ENCODE data around the gene RHOA.

Gene RHOA

DNA sequence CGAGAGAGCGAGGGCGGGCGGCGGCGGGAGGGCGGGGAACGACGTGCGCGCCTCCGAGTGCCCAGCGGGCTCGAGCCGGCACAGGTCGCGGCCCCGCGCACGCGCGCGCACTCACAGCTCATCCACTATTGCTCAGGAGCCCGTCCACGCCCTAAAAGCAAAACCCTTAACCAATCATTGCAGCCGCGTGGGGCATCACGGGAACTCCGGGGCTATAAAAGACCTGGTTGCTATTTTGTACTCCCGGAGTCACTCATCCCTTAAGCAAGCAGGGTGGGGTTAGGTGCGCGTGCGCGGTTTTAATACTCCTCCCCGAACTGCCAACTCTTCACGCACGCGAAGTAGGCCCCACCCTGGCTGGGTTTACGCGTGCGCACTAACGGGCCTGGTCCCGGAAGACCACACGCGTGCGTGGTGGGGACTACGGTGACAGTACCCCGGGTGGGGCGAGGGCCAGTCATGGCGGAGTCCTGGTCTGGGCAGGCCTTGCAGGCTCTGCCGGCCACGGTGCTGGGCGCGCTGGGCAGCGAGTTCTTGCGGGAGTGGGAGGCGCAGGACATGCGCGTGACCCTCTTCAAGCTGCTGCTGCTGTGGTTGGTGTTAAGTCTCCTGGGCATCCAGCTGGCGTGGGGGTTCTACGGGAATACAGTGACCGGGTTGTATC, at the start of gene RHOA, which contains the start of gene TCTA:
Gene RHOA (minus strand): TSS at position 9 of the 664 bp plus-strand sequence. CDS start 36,387 bp downstream, outside the sequence.
Gene TCTA (plus strand): TSS at position 456 of the 664 bp plus-strand sequence. CDS start 4 bp downstream, at position 460.
- DNase-seq (ENCODE audit: low spot score), result peak; percentile 100

DNA sequence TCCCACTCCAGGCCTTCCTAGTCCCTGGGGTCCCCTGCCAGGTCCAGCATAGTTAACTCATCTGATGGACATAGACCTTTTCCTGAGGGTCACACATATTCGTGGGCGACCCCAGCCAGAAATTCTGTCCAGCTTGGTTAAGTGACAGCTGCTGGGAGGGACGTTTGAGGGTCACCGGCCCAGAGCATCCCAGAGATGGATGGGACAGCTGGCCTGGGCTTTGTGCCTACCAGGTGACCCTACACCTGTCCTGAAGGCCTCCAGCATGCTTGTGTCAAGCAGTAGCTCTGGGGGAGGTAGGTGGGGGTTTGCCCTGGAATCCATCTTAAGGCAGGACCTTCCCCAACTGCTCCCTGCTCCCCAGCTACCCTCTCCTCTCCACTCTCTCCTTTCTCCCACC, 49.2 kb upstream of the RHOA start:
- DNase-seq (ENCODE audit: low spot score), result no peak

DNA sequence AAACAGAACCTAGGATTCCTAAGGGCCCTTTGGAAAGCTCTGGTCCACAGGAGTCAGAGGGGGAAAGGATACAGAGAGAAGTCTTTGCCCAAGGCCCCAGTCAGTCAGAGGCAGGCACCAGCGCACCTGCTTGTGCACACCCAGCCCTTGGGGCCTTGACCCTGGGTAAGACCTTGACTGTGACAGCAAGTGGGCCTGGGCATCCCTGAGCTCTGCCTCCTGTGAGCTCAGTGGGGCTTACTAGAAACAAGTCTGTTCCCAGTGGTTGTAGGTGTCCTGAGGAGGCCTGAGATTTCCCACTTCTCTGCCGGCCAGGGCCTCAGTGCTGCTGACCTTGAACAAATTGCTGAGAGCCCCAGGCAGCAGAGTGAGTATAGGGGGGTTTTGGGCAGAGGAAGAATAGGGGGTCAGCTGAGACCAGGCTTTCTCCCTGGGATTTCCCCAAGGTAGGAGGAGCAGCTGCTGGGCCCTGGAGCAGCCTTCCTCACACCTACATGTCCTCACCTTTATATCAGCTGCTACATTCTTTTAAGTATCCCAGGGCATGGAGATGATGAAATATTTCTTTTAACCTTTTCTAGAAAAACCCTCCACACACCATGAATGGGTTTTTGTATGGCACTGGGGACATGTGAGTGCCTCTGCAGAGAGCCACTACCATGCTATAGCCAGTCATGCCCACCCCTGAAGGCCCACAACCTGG, 48.6 kb upstream of the RHOA start:
- no peak for DNase-seq (ENCODE audit: low spot score)

DNA sequence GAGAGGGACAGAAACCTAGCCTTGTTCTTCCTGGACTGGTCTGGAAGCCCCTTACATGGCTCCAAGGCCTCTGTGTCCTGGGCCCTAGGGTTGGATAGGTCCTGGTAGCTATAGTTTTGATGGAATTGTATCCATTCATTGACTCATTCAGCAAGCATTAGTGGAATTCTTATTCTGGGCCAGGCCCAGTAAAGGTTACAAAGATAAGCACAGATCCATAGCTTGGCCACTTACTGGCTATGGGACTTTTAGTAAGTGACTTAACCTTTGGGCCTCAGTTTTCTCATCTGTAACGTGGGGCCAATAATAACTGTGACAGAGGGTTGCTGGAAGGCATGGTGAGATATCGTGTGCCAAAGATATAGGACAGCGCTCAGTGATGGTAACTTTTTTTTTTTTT, 44.7 kb upstream of the RHOA start:
- no peak for DNase-seq (ENCODE audit: low spot score)

DNA sequence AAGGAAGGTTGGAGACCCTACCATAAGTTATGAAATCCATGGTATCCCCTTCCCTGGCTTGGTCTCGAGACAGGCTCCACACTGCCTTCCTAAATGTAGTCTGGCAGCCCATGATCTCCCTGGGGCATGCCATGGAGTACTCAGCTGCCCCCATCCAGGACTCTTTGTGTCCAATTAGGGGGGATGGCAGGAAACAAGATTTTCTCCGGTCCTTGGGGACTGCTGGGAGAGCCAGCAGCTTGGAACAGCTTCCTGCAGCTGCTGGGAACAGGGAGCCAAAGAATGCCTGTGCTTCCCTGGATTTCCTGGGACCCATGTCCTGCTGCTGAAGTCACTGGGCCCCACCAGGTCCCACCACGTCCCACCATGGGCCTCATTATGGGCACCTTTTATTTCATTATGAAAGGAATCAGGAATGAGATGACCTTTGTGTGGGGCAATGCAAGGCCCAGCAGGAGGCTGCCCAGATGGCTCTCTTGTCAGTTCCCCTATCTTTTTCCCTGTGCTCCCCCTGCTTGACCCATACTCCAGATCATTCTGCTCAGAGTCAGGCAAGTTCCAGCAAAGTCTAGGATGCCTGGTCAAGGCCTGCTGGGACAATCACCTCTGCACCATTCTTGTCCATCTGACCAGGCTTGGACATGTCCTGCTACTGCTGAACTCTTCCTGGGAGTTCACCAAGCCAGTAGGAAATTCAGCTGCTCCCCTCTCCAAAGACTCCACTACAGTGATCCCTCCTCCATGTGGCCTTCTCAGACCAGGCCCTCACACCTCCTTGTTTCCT, 43.3 kb upstream of the RHOA start:
- no peak for DNase-seq (ENCODE audit: low spot score)

DNA sequence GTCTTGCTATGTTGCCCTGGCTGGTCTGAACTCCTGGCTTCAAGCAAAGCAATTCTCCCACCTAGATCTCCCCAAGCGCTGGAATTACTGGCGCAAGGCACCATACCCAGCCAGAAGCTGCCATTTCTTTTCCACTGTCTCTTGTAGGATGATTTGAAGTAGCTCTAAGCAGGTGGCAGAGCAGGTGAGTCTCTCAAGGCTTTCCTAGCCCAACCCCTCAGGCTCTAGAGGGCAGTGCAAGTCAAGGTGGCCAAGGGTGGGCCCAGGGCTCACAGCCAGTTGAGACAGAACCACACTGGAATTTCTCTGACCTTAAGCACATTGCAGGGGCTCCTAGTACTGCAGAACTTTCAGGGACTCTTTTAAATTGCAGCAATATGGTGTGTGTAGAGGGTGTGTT, 42.7 kb upstream of the RHOA start:
- DNase-seq (ENCODE audit: low spot score), result no peak

DNA sequence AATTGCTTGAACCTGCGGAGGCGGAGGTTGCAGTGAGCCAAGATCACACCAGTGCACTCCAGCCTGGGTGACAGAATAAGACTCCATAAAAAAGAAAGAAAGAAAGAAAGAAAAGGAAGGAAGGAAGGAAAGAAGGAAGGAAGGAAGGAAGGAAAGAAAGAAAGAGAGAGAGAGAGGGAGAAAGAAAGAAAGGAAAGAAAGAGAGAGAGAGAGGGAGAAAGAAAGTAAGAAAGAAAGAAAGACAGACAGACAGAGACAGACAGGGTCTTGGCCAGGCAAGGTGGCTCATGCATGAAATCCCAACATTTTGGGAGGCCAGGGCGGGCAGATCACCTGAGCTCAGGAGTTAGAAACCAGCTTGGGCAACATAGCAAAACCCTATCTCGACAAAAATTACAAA, 41.8 kb upstream of the RHOA start:
- no peak for DNase-seq (ENCODE audit: low spot score)

DNA sequence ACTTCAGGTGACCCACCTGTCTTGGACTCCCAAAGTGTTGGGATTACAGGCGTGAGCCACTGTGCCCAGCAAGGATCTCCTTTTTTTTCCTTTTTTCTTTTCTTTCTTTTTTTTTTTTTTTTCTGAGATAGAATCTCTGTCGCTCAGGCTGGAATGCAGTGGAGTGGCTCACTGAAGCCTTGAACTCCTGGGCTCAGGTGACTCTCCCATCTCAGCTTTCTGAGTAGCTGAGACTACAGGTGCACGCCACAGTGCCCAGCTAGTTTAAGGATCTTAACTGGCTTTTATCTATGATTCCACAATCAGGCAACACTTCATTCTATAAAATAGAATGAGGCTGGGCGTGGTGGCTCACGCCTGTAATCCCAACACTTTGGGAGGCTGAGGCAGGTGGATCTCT, 33.6 kb upstream of the RHOA start:
- DNase-seq (ENCODE audit: low spot score), result no peak

DNA sequence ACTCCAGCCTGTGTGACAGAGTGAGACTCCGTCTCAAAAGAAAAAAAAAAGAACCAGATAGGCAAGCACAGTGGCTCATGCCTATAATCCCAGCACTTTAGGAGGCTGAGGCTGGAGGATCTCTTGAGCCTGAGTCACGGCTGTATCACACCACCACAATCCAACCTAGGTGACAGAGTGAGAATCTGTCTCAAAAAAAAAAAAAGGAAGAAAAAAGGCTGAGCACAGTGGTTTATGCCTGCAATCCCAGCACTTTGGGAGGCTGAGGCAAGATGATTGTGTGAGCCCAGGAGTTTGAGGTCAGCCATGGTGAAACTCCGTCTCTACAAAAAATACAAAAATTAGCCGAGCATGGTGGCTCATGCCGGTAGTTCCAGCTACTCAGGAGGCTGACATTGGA, 23.0 kb upstream of the RHOA start:
- no peak for DNase-seq (ENCODE audit: low spot score)

DNA sequence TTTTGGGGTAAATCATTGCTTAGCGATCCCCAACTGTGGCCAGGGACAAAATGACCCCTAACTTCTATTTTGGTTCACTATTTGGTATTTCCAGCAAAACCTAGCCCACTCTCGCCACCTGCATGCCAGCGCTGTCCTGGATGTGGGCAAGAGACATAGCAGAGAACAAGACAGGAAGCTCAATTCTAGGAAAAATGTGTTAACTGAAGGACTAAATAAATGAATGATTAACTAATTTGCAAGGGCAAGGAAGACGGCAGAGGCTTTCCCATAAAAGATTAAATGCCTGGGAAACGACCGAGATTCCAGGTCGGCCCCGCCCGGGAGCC, 16.9 kb upstream of the RHOA start:
- DNase-seq (ENCODE audit: low spot score), result peak; percentile 24

DNA sequence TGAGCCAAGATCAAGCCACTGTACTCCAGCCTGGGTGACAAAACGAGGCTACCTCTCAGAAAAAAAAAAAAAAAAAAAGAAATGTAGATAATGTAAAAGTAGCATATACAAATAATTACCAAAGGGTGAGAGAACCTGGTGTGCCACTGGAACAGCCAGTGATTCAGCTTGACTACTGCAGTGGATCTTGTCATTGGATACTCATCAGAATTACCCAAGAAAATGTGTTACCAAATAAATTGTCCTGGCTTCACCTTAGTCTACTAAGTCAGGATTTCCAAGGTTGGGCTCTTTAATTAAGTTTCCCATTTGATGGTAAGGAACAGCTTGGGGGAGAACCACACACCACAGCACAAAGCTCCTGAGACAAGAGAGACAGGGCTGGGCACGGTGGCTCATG, 15.8 kb upstream of the RHOA start:
- DNase-seq (ENCODE audit: low spot score), result no peak

DNA sequence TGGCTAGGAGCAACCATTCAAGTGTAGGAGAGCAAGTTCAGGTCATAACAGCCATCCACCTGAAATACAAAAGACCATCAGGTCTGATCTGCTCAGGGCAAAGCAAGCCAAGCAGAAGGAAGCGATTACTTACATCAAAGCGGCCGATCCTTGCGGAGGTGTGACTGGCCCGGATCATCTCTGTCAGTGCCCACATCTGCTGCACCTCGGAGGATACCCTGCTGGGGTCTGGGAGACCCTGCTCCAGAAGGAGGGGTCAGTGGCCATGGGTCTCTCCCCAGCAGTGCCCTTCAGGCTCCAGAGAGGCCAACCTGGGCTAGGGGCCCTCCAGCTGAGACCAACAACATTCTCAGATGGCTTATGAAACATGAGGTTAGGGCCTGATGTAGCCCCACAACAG, 13.0 kb upstream of the RHOA start:
- DNase-seq (ENCODE audit: low spot score), result no peak

DNA sequence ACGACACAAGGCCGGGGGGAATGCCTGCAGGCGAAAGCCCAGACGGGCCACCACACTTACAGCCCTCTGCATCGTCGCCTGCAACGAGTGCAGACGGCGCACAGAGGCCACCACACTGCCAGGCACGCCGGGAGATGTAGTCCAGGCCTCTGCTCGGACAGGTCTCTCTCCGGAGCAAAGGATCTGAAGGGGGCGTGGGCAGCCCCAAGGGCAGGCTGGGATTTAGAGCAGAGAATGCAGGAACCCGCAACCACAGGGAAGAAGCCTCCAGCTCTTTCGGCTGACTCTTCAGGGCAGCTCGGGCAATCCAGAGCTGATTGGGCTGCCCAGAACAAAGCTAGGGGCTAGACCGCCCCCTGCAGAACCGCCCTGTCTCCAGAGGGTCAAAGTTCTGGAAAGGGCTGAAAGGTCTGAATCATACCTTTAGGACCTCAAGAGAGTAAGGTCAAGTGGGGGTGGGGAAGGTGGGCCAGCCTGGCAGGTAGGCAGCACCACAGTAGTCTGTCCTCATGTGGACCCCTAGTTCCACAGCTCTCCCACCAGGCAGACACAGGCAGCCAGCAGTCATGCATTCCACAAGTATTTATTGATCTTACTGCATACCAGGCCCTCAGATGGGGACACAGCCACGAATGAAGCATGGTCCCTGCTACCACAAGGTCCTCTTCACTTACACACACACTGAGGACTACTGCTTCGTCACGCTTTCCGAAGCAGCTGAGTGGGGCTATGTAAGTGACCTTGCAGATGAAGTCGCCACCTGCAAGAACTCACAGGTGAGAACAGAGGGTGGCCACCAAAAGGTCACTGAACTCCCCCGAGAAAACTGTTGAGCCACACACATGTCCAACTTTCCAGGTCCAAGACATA, 10.8 kb upstream of the RHOA start, which contains the start of gene AMT:
Gene AMT (minus strand): TSS at position 95 of the 870 bp plus-strand sequence. CDS start 23 bp downstream, at position 72.
- DNase-seq (ENCODE audit: low spot score), result no peak

DNA sequence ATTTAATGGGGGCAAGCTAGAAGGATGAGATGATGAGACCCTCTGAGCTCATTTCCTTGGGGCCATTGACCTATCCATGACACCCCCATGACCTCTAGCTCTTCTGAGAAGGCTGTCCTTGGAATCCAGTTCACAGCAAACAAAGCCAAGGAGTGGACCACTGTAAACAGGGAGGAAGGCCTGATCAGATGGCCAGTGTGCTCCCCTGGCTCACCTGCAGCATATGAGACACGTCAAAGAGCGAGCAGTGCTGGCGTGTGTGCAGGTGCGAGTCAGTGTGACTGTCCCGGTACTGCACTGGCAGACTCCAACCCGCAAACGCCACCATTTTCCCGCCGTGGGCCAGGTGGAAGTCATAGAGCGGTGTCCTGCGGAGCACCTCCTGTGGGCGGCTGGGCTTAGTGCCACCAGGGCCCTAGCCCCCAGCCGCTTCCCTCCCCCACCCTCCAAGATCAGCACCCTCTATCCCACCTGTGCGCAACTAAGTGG, 10.2 kb upstream of the RHOA start:
- no peak for DNase-seq (ENCODE audit: low spot score)

DNA sequence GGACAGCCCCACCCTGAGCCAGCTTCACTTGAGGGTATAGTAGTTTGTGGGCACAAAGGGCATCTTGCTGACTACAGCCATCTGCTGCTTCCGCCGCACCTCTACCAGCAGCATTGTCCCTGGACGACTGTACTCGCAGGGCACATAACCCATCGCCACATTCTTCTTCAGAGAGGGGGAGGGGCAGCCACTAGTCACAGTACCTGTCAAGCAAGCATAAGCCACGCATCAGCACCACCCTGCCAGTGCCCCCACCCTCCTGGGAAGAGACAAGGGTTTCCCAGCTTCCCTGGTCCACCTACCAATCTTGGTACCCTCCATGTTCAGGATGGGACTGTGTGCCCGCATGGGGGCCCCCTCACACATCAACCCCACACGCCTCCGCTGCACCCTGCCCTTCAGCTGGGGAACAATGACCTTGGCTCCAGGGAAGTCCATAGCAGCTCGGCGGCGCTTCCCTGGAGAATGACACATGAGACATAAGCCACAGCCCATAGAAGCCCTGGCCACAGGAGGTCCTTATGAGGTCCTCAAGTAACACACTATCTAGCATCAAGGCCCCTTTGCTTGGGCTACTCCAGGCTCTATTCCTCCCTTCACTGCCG, 5.8 kb upstream of the RHOA start:
- DNase-seq (ENCODE audit: low spot score), result no peak

DNA sequence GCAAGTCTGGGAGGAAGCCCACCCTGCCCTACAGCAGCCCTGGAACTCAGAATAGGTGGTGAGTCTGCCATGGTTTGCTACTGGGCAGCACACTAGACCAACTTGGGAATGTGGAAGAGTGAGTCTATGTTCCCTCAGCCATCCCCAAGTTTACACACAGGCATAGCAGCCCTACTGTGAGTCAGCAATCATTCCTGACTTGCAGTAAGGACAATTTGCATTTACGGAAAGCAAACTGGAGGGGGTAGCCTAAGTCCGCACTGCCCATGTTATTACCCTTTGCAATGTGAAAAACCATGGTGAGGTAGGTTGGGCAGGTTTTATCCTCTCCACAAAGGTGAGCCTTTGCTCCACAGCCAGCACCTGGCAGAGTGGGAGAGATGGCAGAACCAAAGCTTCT, 5.1 kb upstream of the RHOA start:
- DNase-seq (ENCODE audit: low spot score), result no peak

DNA sequence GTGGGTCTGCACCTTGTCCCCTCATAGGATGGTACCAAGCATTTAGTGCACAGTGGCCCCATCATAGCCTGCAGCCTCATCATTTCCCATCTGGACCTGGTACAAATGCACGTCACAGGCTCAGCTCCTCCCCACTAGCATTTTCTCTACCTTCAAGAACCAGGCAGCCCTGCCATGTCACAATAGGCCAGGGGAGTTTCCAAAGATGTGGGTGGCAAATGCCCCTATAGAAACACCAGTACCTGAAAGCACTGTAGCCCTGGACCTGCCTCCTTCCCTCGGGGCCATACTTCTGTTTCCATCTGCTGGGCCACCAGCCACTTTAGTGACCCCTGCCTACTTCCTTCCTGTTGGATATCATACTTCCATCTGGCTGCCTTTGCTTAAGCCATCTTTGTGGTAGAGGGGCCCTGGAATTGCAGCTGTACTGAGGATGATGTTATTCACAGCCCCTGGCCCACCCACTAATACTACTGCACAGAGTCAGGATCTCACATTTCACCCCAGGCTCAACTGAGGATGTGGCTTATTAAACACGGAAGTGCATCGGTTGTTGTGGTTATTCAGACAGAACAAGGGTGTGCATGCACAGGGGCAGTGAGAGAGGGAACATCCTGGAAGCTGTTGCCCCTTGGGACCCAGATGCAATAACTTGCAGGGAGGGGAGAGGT, 4.3 kb upstream of the RHOA start:
- peak; percentile 64 for DNase-seq (ENCODE audit: low spot score)

DNA sequence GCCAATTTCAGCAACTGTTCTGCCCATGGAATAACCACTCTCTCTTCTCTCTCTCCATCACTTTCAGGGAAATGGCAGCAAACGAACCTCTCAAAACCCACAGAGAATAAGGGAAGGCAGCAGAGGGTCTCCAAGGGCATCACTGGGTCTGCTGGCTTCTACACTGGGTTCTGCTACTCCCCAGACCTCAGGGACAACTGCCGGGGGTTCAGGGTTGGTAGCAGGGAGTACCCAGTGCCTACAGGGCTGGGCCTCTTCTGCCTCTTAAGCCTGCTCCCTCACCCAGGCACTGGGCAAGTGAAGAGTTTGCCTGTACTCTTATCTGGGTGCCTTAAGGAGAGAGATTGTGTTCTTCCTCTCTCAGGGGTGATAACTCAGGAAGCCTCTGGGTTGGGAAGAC, 3.0 kb upstream of the RHOA start:
- no peak for DNase-seq (ENCODE audit: low spot score)

DNA sequence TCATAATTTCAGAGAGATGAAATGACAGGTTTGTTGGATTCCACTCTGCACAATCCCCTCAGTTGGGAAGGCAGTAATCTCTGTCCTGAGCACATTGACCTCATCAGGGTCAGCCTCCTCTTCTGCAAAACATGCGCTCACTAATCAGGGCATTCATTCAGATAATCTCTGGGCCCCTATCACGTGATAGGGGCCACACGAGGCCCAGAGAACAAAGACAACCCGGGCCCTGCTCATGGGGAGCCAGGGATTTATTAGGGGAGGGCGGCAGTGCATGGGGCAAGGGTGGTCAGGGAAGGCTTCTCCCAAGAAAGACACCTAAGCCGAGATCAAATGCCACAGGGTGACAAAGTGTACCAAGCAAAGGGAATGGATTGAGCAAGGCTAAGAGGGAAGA, 1.6 kb upstream of the RHOA start:
- DNase-seq (ENCODE audit: low spot score), result no peak

DNA sequence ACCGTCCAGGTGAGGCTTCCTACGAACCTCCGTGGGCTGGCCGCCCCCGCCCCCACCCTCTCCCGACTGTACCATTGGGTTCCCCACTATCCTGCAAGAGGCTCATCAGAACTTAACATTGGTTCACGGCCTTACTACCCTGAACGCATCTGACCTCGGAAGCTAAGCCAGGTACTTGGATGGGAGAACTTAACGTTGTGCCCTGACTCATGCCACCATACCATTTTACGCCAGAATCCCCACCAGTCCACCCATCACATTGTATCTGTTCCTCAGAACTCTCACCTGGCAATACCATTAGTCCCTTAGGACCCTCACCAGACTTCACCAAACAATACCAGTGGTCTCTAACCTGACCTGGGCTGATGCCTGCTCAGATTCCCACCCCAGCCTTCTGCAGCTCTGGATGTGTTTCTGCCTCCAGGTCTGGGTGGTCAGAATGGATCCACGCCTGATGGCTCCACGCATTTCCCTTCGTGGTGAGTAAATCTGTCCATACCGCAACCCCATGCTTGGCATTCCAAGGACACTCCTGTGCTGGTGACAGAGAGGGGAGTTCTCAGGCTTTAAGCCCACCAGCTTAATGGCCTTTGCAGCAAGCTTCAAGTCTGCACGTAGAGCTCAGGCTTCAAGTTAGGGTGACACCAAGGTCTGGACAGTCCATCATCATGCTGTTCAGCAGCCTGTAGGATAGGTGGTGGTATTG, 1.0 kb upstream of the RHOA start:
- DNase-seq (ENCODE audit: low spot score), result no peak

Data from CD4-positive, alpha-beta T cell treated with Interleukin-2 at 100 ng/mL for 4 hours (primary cell).